HG02970 (cell line): ENCODE results near the gene PAQR5.
"Not testable (repeated sequence)": the region's sequence is repeated elsewhere in the genome, so short reads cannot be mapped to it uniquely, and the experiment has no call there.

ENCODE experiments used
- ATAC-seq: cut with Tn5 transposase; IDR thresholded peaks from one replicate; pipeline ENCODE4 v1.9.1; 2021; ENCODE audit warnings: mild to moderate bottlenecking, moderate library complexity, moderate number of reproducible peaks; ENCODE audit not compliant: unreplicated experiment, low FRiP score

PAQR5 gene

DNA sequence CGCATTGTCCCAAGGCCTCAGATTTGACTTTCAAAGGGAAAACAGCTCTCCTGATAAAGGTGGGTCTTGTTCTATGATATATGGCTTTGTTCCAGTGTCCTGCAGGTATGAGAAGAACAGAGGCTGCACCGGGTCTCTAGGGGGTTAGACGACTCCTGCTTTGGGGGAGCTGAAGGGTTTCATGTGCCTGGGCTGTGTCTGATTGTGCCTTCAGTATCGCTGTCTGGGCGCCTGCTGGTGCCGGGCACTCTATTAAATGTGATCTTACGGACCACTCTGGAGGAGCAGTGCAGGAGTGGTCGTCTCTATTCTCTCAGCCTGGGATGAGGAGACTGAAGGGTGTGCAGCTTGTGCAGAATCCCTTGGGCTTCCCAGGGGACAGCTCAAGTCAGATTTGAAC lies 16.0 kb downstream of the PAQR5 start:
- no peak for ATAC-seq

DNA sequence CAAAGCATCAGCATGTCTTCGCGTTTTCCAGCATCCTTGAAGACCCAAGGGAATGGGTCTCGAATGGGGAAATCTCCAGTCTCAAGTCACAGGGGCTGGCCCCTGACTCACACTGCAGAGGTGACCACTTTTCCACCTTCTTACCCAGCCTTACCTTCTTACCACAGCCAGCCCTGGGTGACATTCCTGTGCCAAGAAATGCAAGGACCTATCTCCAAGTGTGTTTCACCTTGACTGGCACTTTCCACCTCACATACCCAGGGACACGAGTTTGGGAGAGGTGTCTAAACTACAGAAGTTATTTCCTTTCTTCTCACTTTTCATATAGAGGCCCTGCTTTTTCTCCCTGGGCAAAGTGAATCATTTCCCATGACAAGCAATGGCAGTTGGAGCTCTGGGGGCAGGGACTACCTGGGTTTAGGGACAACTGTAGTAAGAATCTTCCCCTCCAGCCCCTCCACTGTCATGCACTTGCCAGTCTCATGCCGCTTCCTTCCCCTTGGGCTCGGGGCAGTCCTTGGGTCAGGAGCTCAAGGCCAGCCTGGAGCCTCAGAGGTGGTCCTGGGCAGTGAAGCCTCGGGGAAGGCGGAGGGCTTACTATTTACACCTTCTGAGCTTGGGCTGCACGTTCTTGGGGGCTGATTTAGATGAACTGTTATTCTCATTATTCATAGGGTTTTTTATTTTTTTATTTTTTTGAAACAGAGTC lies 16.8 kb downstream of the PAQR5 start:
- no peak for ATAC-seq

GRCh38 chr15:69316291-69316690 lies 17.6 kb downstream of the PAQR5 start:
- ATAC-seq: no peak

GRCh38 chr15:69317392-69317841 lies 18.7 kb downstream of the PAQR5 start:
- ATAC-seq: no peak

DNA sequence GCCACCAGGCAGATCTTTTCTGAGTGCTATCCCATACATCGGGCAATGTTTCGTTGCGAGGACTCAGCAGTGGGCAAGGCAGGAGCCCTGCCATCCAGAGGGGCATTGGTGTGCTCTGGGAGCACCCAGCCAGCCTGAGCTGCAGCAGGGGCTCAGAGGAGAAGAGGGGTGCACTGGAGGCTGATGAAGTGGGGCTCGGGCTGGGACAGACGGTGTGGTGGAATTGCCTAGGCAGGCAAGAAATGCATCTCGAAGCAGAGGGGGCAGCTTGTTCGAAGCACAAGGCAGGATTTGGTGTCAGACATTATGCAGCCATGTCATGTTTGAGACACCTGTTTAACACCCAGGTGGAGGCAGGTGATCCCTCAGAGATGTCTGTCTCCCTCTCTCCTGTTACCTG lies 19.3 kb downstream of the PAQR5 start:
- no peak for ATAC-seq

DNA sequence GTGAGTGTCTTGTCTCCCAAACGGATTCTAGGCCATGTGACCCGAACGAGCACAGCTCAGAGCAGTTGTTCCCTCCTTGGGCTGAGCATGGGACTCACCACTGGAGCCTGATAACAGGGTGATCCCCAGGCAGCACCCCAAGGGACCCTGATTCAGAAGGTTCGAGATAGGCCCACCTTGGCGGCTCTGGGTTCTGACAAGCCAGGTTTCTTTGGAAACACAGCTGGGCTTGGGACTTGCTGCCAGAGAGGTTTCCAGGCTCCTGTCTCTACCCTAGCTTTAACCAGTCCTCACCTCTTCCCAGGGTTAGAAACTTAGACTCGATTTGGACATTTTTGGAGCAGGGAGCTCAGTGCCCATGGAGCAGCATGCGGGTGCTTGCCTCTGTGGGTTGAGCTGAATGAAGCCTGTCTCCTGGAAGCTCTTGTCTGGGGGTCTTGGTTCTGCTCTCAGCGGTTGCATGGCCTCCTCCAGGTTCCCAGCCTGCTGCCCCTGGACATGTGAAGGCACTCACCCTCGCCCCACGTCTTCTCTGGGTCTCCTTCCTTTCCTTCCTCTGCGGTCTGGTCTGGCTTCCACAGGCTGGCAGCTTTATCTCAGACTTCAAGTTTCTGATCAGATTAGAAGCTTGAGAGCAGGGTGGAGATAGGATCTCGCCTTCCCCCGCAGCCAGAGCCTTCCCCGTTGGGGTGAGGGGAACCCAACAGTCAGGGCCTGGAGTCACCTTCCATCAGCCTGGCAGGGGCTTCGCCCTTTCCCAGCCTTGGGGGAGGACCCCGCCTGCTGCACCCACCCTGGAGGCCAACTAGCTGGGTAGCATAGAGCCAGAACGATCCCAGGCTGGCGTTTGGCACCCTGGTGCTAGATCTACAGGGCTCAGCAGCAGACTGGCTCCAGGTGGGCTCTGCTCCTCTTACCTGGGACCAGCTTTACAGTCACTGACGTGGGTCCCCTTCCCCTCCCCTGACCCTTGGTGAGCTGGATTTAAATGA lies 21.0 kb downstream of the PAQR5 start:
- no peak for ATAC-seq

GRCh38 chr15:69320977-69321554 lies 22.4 kb downstream of the PAQR5 start:
- ATAC-seq: no peak

GRCh38 chr15:69323893-69324430 lies 25.2 kb downstream of the PAQR5 start:
- no peak for ATAC-seq

DNA sequence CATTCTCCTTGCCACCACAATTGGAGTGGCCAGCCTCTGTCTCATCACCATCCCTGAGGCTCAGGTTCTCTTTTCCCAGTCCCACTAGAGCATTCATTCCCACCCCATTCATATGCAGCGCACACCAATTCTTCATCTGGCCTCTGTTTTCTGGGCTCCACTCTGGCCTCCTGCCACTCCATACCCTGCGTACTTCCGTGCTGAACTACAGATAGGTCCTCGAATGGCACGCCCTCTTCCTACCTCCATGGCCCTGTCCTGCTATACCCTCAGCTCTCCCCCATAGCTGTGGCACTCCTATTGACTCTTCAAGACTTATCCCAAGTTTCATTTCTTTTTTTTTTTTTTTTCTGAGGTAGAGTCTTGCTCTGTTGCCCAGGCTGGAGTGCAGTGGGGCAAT lies 25.9 kb downstream of the PAQR5 start:
- ATAC-seq: no peak

- no peak for ATAC-seq
Observed at GRCh38 chr15:69325456-69325971, 26.8 kb downstream of the PAQR5 start.

GRCh38 chr15:69328080-69328479 lies 29.4 kb downstream of the PAQR5 start:
- ATAC-seq: no peak

- ATAC-seq: no peak
Observed at GRCh38 chr15:69328739-69329138, 30.0 kb downstream of the PAQR5 start.

- no peak for ATAC-seq
Observed at GRCh38 chr15:69337138-69337537, 38.4 kb downstream of the PAQR5 start.

DNA sequence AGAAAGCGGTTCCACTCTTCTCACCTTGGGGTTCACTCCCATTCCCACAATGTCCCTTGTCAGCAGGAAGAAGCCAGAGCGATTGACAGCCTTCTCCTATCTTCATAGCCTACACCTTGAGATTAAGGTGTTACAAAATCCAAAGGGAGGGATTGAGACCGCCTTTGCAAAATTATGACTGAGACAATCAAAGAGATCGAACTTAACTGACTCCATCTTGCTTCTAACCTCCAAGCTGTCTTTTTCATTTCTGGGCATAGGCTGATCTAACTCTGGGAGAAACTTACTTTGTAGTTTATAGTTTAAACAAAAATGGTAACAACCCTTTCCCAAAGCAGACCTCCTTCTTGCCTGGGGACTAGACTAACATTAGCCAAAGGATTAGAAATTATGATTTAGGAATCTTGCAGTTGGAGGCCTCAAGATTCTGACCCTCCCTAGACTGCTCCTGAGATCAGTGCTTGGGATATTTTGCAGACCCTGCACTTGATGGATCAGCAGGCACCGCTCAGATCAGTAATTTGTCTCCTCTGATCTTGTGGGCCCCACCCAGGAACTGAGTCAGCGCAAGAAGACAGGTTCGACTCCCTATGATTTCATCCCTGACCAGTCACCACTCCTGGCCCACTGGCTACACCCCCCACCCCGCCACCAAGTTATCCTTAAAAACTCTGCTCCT lies 40.0 kb downstream of the PAQR5 start:
- ATAC-seq: no peak

DNA sequence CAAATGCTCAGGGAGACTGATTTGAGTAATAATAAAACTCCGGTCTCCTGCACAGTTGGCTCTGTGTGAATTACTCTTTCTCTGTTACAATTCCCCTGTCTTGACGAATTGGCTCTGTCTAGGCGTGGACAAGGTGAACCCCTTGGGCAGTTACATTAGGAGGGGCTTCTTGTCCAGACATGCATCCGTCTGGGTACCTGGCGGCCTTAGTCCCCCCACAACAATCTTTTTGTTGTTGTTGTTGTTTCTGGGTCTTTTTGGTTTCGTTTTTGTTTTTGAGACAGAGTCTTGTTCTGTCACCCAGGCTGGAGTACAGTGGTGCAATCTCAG lies 40.5 kb downstream of the PAQR5 start:
- ATAC-seq: not testable (repeated sequence)

DNA sequence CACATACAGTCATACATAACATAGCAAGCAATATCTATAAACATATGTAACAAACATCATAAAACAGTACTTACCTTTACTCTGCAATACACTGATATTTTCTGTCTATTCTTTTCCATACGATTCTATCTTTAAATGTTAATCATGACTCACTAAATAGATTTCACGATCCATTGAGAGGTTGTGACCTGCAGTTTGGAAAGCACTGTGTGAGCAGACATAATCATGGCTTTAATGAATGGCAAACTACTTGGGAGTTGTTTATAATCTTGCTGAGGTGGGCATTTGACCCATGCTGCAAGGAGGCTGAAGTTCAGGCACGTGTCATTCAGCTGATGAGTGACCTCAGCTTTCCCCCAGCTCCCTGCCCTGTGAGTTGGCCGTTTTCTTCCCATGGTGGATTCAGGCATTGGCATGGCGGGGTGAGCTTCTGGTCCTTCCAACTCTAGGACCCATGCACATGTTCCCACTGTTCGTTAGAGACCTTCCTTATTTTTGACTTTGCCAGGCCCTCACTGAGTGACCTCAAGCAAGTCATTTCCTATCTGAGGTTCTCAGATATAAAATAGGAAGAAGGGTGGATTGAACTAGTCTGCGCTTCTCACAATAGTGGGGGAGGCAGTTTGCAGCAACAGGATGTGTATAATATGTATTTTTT lies 41.7 kb downstream of the PAQR5 start:
- no peak for ATAC-seq

DNA sequence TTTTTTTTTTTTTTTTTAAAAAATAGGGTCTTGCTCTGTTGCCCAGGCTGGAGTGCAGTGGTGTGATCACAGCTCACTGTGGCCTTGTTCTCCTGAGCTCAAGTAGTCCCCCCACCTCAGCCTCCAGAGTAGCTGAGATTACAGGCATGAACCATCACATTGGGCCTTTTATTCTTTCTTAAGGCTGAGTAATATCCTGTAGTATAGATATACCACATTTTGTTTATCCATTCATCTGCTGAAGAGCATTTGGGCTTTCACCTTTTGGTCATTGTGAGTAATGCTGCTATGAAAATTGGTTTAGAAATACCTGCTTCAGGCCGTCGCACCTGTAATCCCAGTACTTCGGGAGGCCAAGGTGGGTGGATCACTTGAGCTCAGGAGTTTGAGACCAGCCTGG lies 42.6 kb downstream of the PAQR5 start:
- no peak for ATAC-seq

- ATAC-seq: no peak
Observed at GRCh38 chr15:69342460-69343076, 43.9 kb downstream of the PAQR5 start.

GRCh38 chr15:69343133-69343532 lies 44.4 kb downstream of the PAQR5 start:
- no peak for ATAC-seq
